Activated CD4-positive, alpha-beta T cell treated with anti-CD3 and anti-CD28 coated beads, Interleukin-2, Interleukin-6, amounts not matched to agents 100 ng/mL and 50 ng/mL, durations not matched to agents 16 hours and 8 hours (primary cell): ENCODE data around the gene MLLT3.

Source experiments
- DNase-seq: peaks from one replicate; pipeline ENCODE4 v3.0.0-alpha.2; 2020

MLLT3 gene

GRCh38 chr9:20325008-20325407 lies 297.3 kb downstream of the MLLT3 start:
- DNase-seq, result no peak

- DNase-seq, result no peak
Measured at GRCh38 chr9:20322212-20322611, 300.1 kb downstream of the MLLT3 start.

GRCh38 chr9:20321423-20322082 lies 300.7 kb downstream of the MLLT3 start:
- DNase-seq, result peak; percentile 47

- no peak for DNase-seq
Measured at GRCh38 chr9:20320921-20321320, 301.4 kb downstream of the MLLT3 start.

- peak; percentile 75 for DNase-seq
Measured at GRCh38 chr9:20319641-20320337, 302.5 kb downstream of the MLLT3 start.

- no peak for DNase-seq
Measured at GRCh38 chr9:20319241-20319640, 303.1 kb downstream of the MLLT3 start.

GRCh38 chr9:20317701-20318100 lies 304.6 kb downstream of the MLLT3 start:
- DNase-seq, result no peak

- DNase-seq, result no peak
Measured at GRCh38 chr9:20316372-20316771, 305.9 kb downstream of the MLLT3 start.

GRCh38 chr9:20315677-20316076 lies 306.6 kb downstream of the MLLT3 start:
- peak; percentile 19 for DNase-seq

- peak; percentile 16 for DNase-seq
Measured at GRCh38 chr9:20314981-20315380, 307.3 kb downstream of the MLLT3 start.

GRCh38 chr9:20313415-20313814 lies 308.9 kb downstream of the MLLT3 start:
- DNase-seq, result no peak

GRCh38 chr9:20312732-20313131 lies 309.6 kb downstream of the MLLT3 start:
- no peak for DNase-seq

GRCh38 chr9:20310024-20310423 lies 312.3 kb downstream of the MLLT3 start:
- DNase-seq, result no peak

- no peak for DNase-seq
Measured at GRCh38 chr9:20309124-20309523, 313.2 kb downstream of the MLLT3 start.

GRCh38 chr9:20307621-20308020 lies 314.7 kb downstream of the MLLT3 start:
- no peak for DNase-seq

- no peak for DNase-seq
Measured at GRCh38 chr9:20305452-20305851, 316.8 kb downstream of the MLLT3 start.

- DNase-seq, result no peak
Measured at GRCh38 chr9:20303996-20304395, 318.3 kb downstream of the MLLT3 start.

- no peak for DNase-seq
Measured at GRCh38 chr9:20303066-20303465, 319.2 kb downstream of the MLLT3 start.

- DNase-seq, result no peak
Measured at GRCh38 chr9:20302197-20302596, 320.1 kb downstream of the MLLT3 start.

GRCh38 chr9:20300430-20301115 lies 321.7 kb downstream of the MLLT3 start:
- DNase-seq, result no peak

- DNase-seq, result no peak
Measured at GRCh38 chr9:20297646-20298084, 324.6 kb downstream of the MLLT3 start.

GRCh38 chr9:20295555-20295954 lies 326.7 kb downstream of the MLLT3 start:
- DNase-seq, result no peak

GRCh38 chr9:20294046-20294750 lies 328.1 kb downstream of the MLLT3 start:
- no peak for DNase-seq
